ENCODE results near the gene BAIAP2L1. TPM values are rescaled to one million over a fixed set of nuclear protein-coding genes. Genes with fewer than 3 reads are reported as not detected.

BAIAP2L1 gene
- total and polyA plus RNA-seq, 7 donors = 0.80 to 3.0 (median 1.2) TPM

GRCh38 chr7:98323597-98324322 is 77.1 kb downstream of the BAIAP2L1 start:
- intact Hi-C loops (cut with DNase I) = no loop called here
- TF ChIP-seq CTCF (IDR thresholded peaks at IDR 0.05) = no peak
- 35 to 44% (median 37%) methylated on average over 28 of the region's 28 CpGs for WGBS, 3 donors
- no peak for DNase-seq
- peaks cover 8% of the 10 kb centered on the region for H3K4me1 ChIP-seq
- peak overlapping the region; percentile 30 for H3K4me3 ChIP-seq
- ATAC-seq = peak; percentile 40 to 83 (median 70)
- peaks cover 0 to 14% (median 0%) of the 10 kb centered on the region in 3 donors for H3K27me3 ChIP-seq (ENCODE audit: insufficient read depth in 3 of 3, low read length in 2 of 3)
- H3K27ac ChIP-seq = no peak overlapping the region
- no peaks in the 10 kb centered on the region for H3K36me3 ChIP-seq (ENCODE audit: insufficient read depth in 1 of 2, low read depth in 1 of 2)
- no peaks in the 10 kb centered on the region for H3K9me3 ChIP-seq

GRCh38 chr7:98322331-98323270 is 78.3 kb downstream of the BAIAP2L1 start:
- no peaks in the 10 kb centered on the region for H3K36me3 ChIP-seq (ENCODE audit: insufficient read depth in 1 of 2, low read depth in 1 of 2)
- no peaks in the 10 kb centered on the region for H3K9me3 ChIP-seq
- DNase-seq = no peak
- 64 to 74% (median 69%) methylated on average over 24 of the region's 24 CpGs for WGBS, 3 donors
- H3K27me3 ChIP-seq (ENCODE audit: insufficient read depth in 3 of 3, low read length in 2 of 3) = peaks cover 0 to 14% (median 0%) of the 10 kb centered on the region in 3 donors
- intact Hi-C loops (cut with DNase I) = no loop called here
- no peak overlapping the region for H3K27ac ChIP-seq
- ATAC-seq = peak in 1 of 4 donors; percentile 27
- peaks cover 8% of the 10 kb centered on the region for H3K4me1 ChIP-seq
- no peak for TF ChIP-seq CTCF (IDR thresholded peaks at IDR 0.05)
- no peak overlapping the region for H3K4me3 ChIP-seq

DNA sequence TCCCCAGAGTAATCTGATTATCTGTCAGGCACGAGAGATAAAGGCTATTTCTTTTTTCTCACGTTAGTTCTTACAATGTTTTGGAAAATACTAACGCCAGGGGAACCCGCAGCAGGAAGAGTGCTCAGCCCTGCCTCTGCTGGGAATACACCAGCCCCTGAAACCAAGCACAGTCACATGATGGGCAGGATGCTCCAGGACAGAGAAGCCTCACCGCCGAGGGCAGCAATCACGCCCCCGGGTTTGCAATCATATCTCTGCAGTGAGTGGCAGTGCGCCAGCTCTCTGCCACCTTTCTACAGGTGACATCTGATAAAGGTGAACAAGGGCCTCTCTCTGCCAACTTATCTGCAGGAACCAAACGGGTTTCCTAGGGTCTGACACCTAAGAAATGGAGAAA is 79.6 kb downstream of the BAIAP2L1 start:
- peaks cover 8% of the 10 kb centered on the region for H3K4me1 ChIP-seq
- DNase-seq (no peak), ATAC-seq (no peak)
- no peaks in the 10 kb centered on the region for H3K9me3 ChIP-seq
- no peaks in the 10 kb centered on the region for H3K36me3 ChIP-seq (ENCODE audit: insufficient read depth in 1 of 2, low read depth in 1 of 2)
- no peak overlapping the region for H3K27ac ChIP-seq
- WGBS, 3 donors = 71 to 75% (median 74%) methylated on average over 10 of the region's 10 CpGs
- peaks cover 0 to 14% (median 0%) of the 10 kb centered on the region in 3 donors for H3K27me3 ChIP-seq (ENCODE audit: insufficient read depth in 3 of 3, low read length in 2 of 3)
- intact Hi-C loops (cut with DNase I) = no loop called here
- no peak overlapping the region for H3K4me3 ChIP-seq
- no peak for TF ChIP-seq CTCF (IDR thresholded peaks at IDR 0.05)

GRCh38 chr7:98319176-98319575 is 81.7 kb downstream of the BAIAP2L1 start:
- no peak for TF ChIP-seq CTCF (IDR thresholded peaks at IDR 0.05)
- intact Hi-C loops (cut with DNase I) = no loop called here
- WGBS, 3 donors = 74 to 79% (median 78%) methylated on average over 9 of the region's 9 CpGs
- DNase-seq (no peak), ATAC-seq (no peak)
- no peak overlapping the region for H3K4me3 ChIP-seq
- no peaks in the 10 kb centered on the region for H3K36me3 ChIP-seq (ENCODE audit: insufficient read depth in 1 of 2, low read depth in 1 of 2)
- H3K4me1 ChIP-seq = peaks cover 8% of the 10 kb centered on the region
- no peaks in the 10 kb centered on the region for H3K9me3 ChIP-seq
- peaks cover 0 to 9% (median 0%) of the 10 kb centered on the region in 3 donors for H3K27me3 ChIP-seq (ENCODE audit: insufficient read depth in 3 of 3, low read length in 2 of 3)
- no peak overlapping the region for H3K27ac ChIP-seq

All from psoas muscle (tissue), 8 donors.